Tibial nerve (tissue), 4 donors: ENCODE measurements around the gene ZBED1.

Experiments
- CTCF ChIP-seq, 5 experiments: fragments of 200-600 bp in 3 of 5; fragments of 450-650 bp in 2 of 5; sonication (generic) in 3 of 5; IDR thresholded peaks; one replicate each; pipeline ENCODE4 v1.5.1; 2016 to 2019; ENCODE audit warnings: antibody characterized with exemption in 5 of 5, mild to moderate bottlenecking in 3 of 5, moderate library complexity in 2 of 5
- EP300 ChIP-seq, 2 donors: sonication (generic); formaldehyde crosslinking; IDR thresholded peaks; one replicate each; pipeline ENCODE4 v1.6.1; 2017; ENCODE audit warnings: antibody characterized with exemption in 2 of 2, mild to moderate bottlenecking in 1 of 2

- TF ChIP-seq CTCF (IDR thresholded peaks at IDR 0.05) (no peak), EP300 (IDR thresholded peaks at IDR 0.05) (no peak)
Observed at GRCh38 chrX:2516623-2517022, 15.8 kb upstream of the ZBED1 start.
